Prostate gland (tissue), 2 donors: ENCODE measurements around the gene PIEZO2.

Experiments
- CTCF ChIP-seq, 4 experiments: fragments of 200-600 bp in 2 of 4; fragments of 450-650 bp in 2 of 4; sonication (generic) in 2 of 4; IDR thresholded peaks; 1 replicate in 3 of 4; 2 replicates in 1 of 4; pipeline ENCODE4 v1.5.1; 2016 to 2019; ENCODE audit warnings: antibody characterized with exemption in 4 of 4, mild to moderate bottlenecking in 2 of 4, moderate library complexity in 2 of 4
- POLR2A ChIP-seq: fragments of 450-650 bp; IDR thresholded peaks from one replicate; pipeline ENCODE4 v1.6.1; 2016; ENCODE audit warnings: antibody characterized with exemption, mild to moderate bottlenecking

DNA sequence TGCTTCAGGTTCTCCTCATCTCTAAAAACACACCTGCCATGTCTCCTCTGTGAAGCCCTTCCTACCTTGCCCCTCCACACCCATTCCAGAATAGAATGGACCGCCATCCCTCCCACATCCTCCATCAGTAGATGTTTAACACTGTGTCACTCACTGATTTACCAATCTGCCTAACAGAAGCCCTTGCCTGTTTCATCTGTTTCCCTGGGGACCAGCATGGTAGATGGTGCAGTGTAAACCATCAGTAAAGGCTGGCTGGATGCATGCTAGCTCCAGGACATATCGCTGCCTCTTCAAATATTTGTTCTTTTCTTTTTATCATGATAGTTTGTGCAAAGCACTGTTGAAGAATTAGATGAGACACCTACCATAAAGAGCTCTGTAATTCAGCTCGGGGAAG lies 271.4 kb downstream of the PIEZO2 start:
- TF ChIP-seq CTCF (IDR thresholded peaks at IDR 0.05) (no peak), POLR2A (no peak)
